ENCODE results near the gene BOK.

The BOK gene

DNA sequence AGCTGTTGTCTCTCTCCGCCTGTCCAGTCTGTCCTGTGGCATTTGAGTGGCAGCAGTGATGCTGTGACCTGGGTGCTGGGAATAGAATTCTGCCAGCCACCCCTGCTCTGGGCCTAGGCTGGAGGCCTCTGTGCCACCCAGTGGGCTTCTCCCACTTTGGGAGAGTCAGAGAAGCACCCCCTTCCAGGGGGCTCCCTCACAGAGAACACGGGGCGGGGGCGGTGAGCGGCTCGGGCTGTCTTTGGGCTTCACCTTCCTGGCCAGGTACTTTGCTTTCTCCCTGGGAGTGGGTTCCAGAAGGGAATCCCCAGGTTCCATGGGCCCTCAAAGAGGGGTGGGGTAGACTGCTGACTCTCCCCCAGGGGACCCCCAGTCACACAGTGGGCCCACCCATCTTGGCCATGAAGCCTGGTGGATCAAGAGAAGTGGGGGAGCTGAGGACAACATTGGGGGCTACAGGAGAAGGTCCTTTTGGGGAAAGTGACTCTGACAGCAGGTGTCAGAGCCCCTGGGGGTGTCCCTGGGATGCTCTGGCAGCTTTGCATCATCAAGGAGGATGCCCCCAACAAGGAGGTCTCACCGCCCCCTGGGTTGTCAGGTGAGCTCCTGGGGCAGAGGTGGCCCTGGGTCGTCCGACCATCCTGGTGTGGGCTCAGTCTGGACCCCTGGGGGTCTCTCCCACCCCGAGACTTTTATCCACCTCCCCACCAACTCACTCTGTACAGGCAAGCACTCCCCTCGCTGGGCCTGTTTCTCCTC lies 18.8 kb upstream of the BOK start:
- DNase-seq (ENCODE audit: low spot score) = no peak

DNA sequence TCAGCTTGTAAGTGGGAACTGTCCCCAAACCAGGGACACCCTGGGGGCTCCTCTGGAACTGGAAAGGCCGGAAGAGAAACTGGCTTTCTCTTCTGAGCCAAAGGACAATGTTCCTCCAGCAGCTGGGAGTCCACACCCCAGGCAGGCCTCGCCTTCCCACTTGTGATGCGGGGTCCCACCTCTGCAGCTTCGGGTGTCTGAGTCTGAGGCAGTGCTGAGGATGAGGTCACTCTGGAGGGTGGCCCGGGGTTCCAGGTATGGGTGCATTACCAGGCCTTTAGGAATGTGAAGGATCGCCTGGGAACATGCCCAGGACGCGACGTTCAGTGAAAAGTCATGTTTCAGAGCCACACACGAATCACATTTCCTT lies 18.2 kb upstream of the BOK start:
- DNase-seq (ENCODE audit: low spot score) = peak; percentile 79

DNA sequence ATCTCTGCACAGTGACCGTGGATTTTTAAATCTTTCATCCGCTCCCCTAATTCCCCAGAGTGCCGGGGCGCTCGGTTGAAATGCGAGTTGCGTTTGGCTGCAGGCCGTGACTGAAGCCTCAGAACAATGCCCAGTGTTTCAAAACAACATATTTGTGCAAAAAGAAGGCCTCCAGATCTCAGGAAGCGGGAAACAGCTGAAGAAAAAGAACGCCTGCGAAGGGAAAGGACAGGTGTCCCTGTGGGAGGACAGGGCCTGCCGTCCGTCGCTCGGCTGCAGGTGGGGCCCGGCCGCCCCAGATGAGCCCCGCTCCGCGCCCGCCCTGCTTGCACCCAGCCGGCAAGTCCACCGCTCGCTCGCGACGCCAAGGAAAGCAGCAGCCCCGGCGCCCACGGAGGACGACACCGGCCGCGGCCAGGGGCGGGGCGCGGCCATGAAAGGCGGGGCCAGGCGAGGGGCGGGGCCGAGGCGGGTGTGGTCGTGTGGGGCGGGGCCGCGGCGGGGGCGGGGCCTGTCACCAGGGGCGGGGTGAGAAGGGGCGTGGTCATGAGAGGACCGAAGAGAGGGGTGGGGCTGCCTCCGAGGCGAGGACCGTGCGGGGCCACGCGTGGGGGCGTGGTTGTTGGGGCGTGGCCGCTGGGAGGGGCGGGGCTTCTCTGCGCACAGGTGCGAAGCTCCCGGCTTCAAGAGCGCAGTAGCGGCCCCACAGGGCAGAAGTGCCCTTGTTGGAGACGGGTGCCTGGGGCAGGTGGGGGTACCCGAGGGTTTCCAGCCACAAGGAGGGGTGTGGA lies 17.6 kb upstream of the BOK start:
- peak; percentile 57 for DNase-seq (ENCODE audit: low spot score)

DNA sequence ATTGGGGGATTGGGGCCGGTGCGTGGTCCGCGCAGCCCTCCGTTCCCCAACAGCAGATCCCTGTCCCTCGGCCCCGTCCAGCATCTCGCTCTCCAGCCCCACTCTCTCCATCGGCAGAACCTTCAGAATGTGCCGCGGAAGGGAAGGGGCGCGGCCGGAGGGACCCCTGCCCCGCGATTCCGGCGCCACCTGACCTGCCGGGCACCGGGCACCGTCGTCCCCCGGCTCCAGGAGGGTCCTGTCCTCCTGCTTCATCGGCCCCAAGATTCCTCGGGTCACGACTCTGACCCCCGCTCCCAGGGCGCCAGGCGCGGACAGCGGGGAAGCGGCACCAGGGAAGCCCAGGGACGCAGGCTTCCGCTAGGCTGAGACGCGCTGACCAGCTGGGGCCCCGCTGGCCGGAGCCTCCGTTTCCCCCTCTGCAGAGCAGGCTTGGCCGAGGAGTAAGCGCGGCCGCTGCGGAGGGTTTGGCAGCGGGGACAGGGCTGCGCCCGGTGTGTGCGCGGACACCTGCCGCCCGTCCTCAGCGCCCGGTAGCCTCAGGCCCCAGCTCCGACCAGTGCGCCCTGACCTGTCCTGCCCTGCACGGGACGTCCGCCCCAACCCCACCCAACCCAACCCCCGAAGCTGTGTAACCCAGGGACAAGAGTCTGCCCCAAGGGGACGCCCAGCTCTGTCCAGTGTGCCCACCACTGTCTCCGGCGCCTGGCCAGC lies 16.8 kb upstream of the BOK start:
- no peak for DNase-seq (ENCODE audit: low spot score)

DNA sequence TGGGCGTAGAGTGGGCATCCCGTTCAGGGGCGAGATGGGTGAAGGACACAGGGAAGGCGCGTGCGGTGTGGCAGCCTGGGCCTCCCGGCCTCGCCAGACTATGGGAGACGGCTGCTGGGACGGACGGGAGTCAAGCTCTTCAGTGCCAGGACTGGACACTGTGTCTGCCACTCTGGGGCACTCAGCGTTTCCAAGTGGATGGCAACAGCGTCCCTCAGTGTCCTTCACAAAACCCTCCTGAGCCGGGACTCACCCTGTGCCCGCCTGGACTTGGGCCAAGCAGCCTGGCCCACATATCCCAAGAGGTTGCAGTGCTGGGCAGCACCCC lies 16.3 kb upstream of the BOK start:
- DNase-seq (ENCODE audit: low spot score) = no peak

DNA sequence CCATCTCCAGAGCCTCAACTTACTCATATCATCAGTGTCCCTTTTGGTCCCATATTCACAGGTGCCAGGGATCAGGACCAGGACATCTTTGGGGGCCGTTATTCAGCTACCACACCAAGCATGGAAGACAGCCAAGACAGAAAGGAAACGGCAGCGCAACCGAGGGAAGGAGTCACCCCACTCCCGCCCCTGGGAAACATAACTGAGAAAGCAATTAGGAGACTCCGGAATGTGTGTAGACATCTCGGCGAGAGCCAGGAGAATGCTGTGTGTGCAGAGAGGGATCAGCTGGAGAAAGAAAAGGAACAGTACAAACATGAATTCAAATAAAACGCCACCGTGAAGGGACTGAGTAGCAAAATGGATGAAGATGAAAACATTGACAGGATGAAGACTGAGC lies 13.4 kb upstream of the BOK start:
- DNase-seq (ENCODE audit: low spot score) = peak; percentile 39

DNA sequence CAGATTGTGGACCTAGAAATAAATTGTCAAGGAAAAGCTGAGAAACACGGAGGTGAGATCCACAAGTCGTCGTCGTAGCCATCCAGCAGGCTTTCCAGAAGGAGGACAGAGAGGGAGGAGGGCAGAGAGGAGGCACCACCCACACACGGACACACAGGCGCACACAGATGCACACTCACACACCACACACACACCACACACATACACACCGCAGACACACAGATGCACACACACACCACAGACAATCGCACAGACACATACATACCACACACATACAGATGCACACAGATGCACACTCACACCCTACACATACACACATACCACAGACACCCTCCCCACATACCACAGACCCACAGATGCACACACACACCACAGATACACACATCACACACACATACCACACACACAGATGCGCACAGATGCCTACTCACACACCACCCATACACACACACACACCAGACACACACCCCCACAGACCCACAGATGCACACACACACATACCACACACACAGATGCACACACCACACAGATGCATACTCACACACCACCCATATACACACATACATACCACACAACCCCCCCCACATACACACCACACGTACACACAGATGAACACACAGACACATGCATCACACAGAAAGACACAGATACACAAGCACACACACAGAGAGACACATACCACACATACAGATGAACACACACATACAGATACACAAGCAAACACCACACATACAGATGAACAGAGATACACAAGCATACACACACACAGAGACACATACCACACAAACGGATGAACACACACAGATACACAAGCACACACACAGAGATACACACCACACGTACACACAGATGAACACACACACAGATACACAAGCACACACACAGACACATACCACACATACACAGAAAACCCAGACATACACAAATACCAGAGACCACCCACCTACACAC lies 12.7 kb upstream of the BOK start:
- DNase-seq (ENCODE audit: low spot score) = no peak

DNA sequence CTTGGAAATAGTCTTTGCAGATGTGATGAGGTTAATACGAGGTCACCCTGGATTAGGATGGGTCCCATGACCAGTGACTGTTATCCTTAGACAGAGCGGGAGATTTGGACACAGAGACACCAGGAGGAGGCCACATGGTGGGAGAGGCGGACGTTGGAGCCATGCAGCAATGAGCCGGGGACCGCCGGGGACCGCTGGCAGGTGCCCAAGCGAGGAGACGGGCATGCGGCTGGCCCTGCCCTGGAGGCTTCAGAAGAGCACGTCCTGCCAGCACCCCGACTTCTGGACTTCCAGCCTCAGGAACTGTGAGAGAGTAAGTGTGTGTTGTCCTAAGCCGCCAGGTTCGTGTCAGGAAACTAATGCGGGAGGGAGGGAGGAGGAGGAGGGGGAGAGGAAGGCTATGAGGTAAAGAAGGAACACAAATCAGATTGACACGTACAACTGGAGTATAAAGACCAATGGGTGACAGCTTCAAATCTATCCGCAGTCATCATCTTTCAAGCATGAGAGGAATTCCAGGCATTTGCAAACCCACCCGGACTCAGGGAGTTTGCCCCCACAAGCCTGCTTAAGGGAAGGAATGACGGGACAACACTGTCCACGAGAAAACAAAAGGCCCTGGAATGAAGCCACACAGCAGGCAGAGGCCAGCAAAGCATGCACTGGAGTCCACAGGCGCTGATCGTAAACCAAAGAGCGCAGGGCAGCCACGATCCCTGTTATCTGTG lies 11.6 kb upstream of the BOK start:
- DNase-seq (ENCODE audit: low spot score) = peak; percentile 96

DNA sequence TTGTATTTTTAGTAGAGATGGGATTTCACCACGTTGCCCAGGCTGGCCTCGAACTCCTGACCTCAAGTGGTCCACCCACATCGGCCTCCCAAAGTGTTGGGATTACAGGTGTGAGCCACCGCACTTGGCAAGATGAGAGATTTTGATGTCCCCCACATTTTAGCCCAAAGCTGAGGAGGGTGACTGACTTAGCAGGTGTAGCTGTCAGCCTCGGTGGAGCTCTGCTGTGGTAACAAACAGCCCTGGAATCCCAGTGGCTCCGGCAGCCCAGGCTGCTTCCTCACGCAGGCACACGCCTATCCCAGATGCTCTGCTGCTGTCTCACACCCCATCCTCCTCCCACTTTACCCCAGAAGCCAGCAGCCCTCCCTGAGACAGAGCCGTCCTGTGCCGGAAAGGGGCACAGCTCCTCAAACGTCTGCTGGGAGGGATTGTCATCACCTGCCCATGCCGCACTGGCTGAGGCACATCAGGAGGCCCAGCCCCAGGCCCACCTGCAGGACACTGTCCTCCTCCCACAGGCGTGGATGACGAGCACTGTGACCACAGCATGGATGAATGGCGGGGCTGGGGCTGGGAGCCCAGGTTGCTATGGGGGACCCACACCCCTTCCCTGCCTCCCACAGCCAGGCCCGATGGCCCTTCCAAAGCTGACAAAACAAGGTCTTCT lies 10.6 kb upstream of the BOK start:
- DNase-seq (ENCODE audit: low spot score) = no peak

DNA sequence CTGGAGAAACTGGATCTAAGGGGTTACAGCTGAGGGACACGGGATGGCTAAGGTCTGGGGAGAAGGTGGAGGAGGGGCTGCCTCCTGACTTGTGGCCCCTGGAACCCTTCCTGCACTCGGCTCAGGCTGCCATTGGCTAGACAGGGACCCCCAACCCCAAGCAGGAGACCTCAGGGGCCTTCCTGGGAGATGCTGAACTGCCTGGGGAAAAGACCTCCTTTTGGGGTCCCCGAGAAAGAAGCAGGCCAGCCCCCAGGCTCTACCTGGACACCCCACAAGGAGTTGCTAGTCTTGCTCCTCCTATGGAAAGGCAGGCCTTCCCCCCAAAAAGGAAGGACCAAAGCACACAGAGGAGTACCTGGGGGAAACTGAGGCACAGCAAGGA lies 10.1 kb upstream of the BOK start:
- no peak for DNase-seq (ENCODE audit: low spot score)

DNA sequence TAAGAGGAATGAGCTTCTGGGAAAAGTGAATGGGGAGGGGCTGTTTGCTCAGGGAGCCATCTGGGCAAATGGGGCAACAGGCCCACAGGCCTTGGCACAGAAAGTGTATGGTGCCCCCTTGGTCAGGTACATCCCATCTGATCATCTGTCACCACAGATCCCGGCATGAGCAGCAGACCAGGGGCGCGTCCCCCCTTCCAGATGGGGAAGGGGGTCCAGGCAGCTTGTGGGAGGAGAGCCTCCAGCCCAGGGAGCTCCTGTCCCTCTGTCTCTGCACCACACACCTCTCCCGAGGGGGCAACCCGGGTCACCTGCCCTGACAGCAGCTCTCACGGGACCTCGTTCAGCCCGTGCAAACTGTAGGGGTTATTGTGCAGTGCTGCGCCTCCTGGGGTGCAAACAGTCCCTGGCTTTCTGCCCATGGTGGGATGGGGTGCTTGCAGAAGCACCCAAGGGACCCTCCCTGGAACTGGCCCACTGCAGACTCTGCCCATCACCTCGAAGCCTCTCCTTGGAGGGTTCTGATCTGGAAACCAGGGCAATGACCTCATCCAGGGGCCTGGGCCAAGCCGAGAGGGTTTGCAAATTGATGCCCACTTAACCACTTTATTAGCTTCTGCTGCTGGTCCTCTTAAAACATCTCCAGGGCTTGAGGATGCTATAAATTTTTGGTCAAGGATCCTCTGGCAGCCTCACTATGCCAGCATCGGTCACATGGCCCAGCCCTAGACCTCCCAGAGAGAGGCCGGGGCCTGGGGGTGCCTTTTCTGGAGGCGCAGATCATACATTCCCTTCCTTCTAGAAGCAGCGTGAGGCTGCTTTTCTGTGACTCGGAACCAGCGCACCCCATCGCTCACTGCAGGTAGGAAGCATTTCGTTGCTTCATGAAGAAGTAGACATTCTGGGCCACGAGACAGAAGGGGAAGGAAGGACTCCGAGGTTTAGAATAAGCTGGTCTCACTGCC lies 7.6 kb upstream of the BOK start:
- DNase-seq (ENCODE audit: low spot score) = no peak

DNA sequence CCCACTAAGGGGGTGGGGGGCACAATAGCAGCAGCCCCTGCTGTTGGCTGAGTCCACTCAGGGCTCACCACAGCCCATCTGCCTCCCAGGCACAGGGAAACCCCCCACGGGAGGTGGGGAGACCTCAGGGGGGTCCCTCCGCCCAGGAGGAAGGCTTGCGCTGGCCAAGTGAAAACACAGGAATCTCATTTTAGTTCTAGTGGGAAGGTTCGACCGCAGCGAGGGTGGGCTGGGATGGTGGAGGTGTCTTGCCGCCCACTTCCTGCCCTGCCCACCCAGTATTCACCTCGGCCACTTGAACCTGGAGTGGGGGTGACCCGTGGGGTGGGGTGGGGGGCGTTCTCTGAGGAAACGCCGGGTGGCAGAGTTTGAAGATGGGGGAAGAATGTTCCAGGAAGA lies 6.9 kb upstream of the BOK start:
- no peak for DNase-seq (ENCODE audit: low spot score)

DNA sequence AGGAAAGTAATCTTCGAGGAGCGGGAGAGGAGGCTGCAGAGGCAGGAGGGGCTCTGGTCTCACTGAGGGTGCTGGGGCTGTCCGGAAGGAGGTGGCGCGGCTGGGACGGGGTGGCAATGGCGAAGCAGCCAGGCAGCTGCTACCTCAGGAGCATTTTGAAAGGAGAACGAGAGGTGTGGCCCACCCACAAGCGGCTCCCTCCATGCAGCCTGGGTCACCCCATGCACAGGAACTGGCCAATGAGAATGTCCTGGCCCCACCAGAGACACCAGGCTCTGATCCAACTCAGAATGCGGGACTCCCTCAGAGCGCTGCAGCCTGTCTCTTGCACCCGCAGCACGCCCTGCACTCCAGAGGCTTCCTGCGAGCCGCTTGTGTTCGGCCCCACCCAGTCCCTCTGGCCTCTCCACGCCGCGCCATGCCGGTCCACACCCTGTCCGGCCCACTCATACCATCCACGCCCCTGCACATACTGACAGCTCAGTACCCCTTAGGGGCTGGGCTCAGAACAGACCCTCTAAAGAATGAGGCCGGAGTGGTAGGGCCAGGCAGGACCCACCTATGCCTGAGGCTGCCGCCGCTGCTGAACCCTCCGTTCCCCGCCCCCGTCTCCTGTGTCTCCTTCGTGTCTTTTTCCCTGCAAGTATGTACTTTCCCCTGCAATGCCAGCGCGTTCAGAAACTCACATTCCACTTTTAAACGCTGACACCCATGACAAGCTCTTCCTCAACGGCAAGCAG lies 6.4 kb upstream of the BOK start:
- no peak for DNase-seq (ENCODE audit: low spot score)

DNA sequence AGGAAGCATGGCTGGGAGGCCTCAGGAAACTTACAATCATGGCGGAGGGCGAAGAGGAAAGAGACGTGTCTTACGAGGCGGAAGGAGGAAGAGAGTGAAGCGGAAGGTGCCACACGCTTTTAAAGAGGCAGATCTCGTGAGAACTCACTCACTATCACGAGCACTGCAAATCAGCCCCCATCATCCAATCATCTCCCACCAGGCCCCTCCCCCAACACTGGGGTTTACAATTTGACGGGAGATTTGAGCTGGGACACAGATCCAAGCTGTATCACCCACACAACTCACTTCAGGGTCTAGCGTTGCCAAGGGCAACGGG lies 5.1 kb upstream of the BOK start:
- no peak for DNase-seq (ENCODE audit: low spot score)

DNA sequence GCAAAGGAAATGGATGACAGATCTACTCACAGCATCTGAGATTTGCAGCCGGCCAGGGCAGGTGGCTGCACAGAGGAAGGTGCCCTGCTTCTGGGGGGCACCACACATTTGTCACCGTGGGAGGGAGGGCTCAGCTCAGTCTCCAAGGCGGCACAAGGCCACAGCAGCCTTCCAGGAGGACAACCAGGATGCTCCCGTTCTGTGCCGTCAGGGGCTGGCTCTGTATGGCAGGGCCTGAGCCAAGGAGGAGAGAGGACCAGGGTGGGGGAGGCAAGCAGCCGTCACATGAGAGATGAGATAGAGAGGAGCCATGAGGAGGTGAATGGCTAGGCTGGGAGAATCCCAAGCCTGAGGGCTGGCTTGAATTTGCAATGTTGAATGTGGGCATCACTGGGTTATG lies 4.6 kb upstream of the BOK start:
- DNase-seq (ENCODE audit: low spot score) = no peak

DNA sequence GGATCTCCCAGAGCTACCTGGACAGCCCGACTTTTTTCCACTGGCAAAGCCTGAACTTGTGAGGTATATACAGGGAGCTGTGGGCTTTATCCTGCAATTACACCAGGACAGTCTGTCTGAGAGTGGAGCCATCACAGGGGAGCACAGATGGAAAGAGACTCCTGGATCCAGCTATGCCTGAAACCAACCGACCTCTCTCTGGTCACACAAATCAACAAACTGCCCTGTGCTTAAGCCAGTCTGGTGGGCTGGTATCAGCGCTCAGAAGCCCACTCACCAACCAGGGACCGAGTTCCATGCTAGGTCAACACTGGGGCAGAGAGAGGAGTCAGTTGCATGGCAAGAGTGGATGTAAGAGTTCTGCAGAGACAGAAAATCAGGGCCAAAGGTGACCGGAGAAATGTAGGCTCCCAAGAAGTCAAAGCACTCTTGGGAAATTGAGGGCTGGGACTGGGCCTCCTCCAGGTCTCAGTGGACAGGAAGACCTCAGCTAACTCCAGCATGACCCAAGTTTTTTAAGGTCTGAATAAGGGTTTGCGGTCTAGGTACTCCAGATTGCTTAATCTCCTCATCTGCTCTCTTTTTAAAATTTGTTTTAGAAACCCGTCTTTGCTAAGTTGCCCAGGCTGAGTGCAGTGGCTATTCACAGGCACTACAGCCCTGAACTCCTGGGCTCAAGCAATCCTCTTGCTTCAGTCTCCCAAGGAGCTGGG lies 3.8 kb upstream of the BOK start:
- DNase-seq (ENCODE audit: low spot score) = no peak

DNA sequence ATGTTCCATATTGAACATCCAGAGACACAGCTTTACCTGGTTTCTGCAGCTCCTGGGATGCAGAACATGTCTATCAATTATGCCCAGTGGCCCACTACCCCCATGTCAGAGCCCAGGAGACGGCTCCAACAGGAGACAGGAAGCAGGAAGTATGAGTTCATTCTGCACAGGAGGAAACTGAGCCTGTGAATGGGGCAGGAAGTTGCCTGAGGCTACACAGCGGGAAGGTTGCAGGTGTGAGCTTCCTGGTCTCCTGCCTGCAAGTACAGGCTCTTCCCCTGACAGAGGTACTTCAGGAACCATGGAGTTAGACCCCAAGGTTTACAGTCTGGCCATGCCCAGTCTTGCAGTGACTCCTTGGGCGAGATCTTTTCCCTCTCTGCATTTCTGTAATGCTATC lies 2.8 kb upstream of the BOK start:
- DNase-seq (ENCODE audit: low spot score) = peak; percentile 50

DNA sequence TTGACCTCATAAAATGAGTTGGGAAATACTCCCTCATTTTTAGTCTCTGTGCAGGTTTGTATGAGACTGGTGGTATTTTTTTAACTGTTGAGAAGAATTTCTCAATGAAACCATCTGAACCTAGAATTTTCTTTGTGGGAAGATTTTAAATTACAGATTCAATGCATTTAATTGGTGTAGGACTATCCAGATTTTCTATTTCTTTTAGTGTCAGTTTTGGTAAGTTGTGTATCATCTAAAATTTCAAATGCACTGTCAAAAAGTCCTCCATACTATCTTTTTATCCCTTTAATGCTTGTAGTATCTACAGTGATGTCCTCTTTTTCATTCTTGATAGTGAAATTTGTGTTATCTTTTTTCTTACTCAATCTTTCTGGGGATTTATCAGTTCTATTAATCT lies 1.8 kb upstream of the BOK start:
- no peak for DNase-seq (ENCODE audit: low spot score)
